Right renal cortex interstitium (tissue), 3 donors: ENCODE results near the gene GPR155. TPM values are rescaled to one million over a fixed set of nuclear protein-coding genes. Genes with fewer than 3 reads are reported as not detected.
"Not testable (repeated sequence)": the region's sequence is repeated elsewhere in the genome, so short reads cannot be mapped to it uniquely, and the experiment has no call there.

ENCODE experiments used
- DNase-seq, 3 donors: peaks; one replicate each; pipeline ENCODE4 v3.0.0-alpha.2; 2013; ENCODE audit warnings: low read depth in 3 of 3, low spot score in 2 of 3
- polyA plus RNA-seq, 3 donors: library from polyadenylated mRNA; unstranded; fragments of 120-200 nt; gene quantifications; one replicate each; pipeline ENCODE4 v1.2.1, GENCODE V29; 2013; ENCODE audit not compliant: insufficient read length in 3 of 3

GPR155 gene
- polyA plus RNA-seq, 3 donors, result 6.0 to 7.8 (median 7.4) TPM

- no peak for DNase-seq
Measured at GRCh38 chr2:174439950-174440349, 46.9 kb downstream of the GPR155 start.

DNA sequence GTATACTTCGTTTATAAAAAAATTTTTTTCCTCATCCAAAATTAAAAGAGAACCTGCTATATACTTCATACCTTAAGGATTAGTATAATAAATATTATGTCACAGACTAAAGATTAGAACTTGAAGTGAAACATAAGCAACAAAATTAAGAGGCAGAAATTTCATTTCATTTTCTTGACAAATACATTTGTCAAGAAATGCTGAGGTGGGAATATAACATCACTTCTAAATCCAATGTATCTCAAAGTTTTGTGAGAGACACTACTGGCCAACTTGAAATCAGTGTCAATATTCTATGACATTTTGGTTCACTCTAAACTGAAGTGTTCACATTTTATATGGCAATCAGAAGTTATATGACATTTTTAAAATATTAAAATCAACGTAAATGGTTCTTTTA, 47.5 kb downstream of the GPR155 start:
- no peak for DNase-seq

GRCh38 chr2:174438146-174438886, 48.5 kb downstream of the GPR155 start:
- no peak for DNase-seq

GRCh38 chr2:174436351-174436750, 50.5 kb downstream of the GPR155 start:
- DNase-seq, result no peak

DNA sequence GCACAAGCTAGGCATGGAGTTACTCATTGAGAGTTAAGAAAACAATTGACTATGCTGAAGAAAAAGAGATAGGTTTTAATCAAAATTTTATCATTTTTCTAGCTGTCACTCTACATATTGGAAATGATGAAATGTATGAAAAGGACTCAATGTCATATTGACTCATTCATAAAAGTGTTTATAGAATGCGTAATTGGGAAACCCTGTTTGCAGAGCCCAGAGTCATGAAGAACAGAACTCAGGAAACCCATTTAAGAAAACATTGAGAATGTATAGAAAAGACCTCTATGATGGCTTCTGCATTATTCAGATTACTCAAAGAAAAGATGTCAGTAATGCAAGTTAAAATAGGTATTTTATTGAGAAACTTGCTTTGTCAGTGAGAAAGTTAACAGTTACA, 54.9 kb downstream of the GPR155 start:
- no peak for DNase-seq

DNA sequence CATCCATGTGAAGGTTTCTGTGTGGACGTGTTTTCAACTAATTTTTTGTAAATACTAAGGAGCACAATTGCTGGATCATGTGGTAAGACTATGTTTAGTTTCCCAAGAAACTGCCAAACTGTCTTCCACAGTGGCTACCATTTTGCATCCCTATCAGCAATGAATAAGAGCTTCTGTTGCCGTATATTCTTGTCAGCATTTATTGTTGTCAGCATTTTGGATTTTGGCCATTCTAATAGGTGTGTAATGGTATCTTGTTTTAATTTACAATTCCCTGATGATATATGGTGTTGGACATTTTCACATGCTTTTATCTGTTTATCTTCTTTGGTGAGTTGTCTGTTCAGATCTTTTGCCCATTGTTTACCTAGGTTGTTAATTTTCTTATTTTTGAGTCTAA, 56.8 kb downstream of the GPR155 start:
- no peak for DNase-seq

GRCh38 chr2:174428214-174428613, 58.6 kb downstream of the GPR155 start:
- no peak for DNase-seq

DNA sequence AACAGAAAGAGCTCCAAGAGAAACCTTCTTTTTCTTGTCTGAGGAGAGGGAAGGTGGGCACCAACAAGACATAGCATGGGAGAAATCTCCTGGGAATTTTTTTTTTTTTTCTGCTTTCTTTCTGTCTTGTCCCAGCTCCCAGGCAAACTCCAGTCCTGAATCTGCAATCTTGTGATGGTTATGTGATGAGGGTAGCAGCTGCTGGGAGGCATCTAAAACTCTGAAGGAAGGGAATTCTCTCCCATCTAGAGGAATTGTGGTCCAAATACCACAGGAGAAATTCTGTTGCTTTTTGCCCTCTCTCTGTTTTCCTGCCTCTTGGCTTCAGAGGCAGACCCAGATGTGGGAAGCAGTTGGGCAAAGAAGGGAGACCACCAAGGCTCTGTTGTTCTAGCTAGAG, 74.6 kb downstream of the GPR155 start:
- DNase-seq, result no peak

DNA sequence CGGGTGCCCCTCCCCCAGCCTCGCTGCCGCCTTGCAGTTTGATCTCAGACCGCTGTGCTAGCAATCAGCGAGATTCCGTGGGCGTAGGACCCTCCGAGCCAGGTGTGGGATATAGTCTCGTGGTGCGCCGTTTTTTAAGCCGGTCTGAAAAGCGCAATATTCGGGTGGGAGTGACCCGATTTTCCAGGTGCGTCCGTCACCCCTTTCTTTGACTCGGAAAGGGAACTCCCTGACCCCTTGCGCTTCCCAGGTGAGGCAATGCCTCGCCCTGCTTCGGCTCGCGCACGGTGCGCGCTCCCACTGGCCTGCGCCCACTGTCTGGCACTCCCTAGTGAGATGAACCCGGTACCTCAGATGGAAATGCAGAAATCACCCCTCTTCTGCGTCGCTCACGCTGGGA, 76.8 kb downstream of the GPR155 start:
- not testable (repeated sequence) for DNase-seq

GRCh38 chr2:174403628-174404027, 83.2 kb downstream of the GPR155 start:
- DNase-seq, result no peak

- no peak for DNase-seq
Measured at GRCh38 chr2:174400853-174401252, 86.0 kb downstream of the GPR155 start.

DNA sequence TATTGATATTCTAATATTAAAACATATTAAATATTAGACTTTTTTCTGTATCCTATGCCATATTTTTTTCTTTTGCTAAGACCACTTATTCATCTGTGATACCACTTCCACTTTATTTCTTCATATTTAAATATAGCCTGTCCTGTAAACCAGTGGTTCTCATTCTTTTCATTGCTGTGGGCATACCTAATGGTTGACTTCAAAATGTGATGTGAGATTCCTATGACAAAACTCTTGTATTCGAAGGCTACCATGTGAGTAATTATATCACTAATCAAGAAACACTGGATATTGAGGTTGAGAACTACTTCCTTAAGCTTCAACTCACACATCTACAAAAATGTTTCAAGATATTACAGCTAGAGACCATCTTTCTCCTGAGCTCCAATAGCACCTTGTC, 87.7 kb downstream of the GPR155 start:
- no peak for DNase-seq

DNA sequence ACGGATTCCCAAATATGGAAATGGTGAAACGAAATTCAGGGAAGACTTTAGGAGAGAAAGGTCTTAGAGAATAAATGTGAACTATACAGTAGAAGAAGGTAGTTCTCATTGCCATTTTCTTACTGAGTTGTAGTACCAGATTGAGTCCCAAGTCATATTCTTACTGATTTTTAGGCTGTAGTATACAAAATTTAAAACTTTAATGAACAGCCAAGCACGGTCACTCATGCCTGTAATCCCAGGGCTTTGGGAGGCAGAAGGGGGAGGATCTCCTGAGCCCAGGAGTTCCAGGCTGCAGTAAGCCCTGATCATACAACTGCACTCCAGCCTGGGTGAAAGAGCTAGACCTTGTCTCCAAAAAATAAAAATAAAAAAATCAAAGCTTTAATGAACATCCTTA, 89.1 kb downstream of the GPR155 start:
- DNase-seq, result no peak

DNA sequence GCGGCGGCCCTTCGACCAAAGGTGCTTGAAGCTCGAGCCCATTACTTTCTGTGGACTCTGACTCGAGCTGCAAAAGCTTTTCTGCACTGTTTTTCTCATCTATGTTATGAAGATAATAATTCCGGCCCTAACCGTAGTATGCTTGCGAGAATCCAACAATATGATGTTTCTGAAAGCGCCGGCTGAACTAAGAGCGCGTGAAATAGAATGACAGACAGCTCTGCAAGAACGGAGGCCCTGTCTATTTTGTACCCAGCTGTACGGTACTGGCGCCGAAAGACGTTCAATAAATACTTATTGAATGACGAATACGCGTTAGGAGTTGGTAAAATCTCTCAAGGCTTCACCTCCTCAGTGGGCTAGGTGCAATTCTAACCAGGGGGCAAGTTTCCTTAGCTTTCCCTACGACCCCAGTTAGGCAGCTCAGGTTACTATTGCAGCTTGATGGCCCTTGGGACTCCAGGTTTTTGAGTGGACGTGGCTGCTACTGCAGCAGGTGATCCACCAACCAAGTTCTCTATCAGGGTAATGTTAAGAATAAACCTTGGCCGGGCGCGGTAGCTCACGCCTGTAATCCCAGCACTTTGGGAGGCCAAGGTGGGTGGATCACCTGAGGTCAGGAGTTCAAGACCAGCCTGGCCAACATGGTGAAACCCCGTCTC, 90.7 kb downstream of the GPR155 start:
- peak; percentile 1 to 27 (median 20) for DNase-seq

DNA sequence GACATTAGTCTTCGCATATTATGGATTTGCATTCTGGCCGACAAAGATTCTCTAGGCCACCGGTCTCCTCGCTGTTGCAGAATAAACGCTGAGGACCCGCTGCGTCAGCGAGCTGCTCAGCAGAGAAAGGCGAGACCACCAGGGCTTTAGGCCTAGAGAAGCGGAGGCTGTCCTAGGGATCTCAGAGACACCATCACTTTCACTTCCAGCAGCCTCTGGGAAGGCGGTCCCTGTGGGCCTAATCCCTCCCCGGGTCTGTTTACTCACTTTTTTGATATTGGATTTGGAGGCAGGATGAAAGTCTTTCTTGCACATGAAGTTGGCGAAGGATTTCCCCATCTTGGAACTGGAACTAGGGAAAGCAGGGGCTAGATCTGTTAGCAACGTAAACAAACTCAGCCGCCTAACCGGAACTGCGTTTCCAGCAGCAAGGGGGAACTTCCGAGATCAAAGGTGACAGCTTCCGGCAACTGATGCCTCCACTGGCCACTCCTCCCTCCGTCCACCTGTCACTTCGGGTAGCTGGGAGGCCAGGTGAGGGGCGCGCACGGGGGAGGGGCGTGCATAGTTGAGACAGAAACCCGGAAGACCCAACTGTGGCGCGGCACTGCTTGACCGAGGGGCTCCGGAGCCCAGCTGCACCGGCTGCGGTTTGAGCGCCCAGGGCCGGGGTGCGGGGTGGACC, 91.4 kb downstream of the GPR155 start, which contains the start of gene SCRN3:
Gene SCRN3 (plus strand): TSS at position 447 of the 685 bp plus-strand sequence. CDS start 2,554 bp downstream, outside the sequence.
- DNase-seq, result peak; percentile 80 to 84 (median 84)

DNA sequence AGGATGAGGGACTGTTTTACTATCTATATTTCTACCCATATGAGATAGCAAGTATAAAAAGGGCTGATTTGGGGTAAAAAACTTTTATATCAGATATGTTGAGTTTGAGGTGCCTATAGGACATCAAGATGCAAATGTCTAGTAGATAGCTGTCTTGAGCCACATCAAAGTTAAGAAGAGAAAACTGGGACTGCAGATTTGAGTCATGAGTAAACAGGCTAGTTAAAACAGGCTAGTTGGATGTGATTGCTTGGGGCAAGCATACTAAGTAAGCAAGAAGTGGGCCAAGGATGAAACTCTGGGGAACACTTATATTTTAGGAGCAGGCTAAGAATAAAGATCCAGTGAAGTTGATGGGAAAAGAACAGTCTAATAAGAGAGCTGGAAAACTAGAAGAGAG, 94.1 kb downstream of the GPR155 start:
- no peak for DNase-seq

DNA sequence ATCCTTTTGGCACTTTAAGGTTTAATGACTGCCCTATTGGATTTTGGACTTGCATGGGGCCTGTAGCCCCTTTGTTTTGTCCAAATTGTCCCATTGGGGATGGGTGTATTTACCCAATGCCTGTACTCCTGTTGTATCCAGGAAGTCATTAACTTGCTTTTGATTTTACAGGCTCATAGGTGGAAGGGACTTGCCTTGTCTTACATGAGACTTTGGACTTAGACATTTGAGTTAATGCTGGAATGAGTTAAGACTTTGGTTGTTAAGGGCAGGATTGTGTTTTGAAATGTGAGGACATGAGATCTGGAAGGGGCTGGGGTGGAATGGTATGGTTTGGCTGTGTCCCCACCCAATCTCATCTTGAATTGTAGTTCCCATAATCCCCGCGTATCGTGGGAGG, 96.5 kb downstream of the GPR155 start:
- not testable (repeated sequence) for DNase-seq

DNA sequence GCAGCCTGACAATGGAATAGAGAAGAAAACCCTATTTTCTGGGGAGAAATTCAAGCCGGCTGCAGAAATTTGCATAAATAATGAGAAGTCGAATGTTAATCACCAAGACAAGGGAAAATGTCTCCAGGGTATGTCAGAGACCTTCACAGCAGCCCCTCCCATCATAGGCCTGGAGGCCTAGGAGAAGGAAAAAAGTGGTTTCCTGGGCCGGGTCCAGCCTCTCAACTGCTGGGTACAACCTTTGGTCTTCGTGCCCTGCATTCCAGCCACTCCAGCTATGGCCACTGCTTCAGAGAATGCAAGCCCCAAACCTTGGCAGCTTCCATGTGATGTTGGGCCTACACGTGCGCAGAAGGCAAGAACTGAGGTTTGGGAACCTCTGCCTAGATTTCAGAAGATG, 97.3 kb downstream of the GPR155 start:
- no peak for DNase-seq

DNA sequence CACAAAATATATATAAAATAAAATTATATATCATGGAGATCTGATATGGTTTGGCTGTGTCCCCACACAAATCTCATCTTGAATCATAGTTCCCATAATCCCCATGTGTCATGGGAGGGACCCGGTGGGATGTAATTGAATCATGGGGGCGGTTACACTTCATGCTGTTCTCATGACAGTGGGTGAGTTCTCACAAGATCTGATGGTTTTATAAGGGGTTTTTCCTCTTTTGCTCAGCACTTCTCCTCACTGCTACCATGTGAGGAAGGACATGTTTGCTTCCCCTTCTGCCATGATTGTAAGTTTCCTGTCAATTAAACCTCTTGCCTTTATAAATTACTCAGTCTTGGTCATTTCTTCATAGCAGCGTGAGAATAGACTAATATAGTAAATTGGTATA, 98.1 kb downstream of the GPR155 start:
- DNase-seq, result not testable (repeated sequence)

GRCh38 chr2:174385201-174385600, 101.6 kb downstream of the GPR155 start:
- no peak for DNase-seq

- no peak for DNase-seq
Measured at GRCh38 chr2:174383796-174384195, 103.0 kb downstream of the GPR155 start.
